Suprapubic skin (tissue), 4 donors: ENCODE measurements around the gene FAM89A.

Experiments
- CTCF ChIP-seq, 2 donors: fragments of 200-600 bp in 1 of 2; fragments of 450-650 bp in 1 of 2; sonication (generic) in 1 of 2; IDR thresholded peaks; one replicate each; pipeline ENCODE4 v1.5.1; 2016 to 2019; ENCODE audit warnings: antibody characterized with exemption in 2 of 2, mild to moderate bottlenecking in 1 of 2, moderate library complexity in 1 of 2
- EP300 ChIP-seq: sonication (generic); formaldehyde crosslinking; IDR thresholded peaks from one replicate; pipeline ENCODE4 v1.6.1; 2017; ENCODE audit warnings: antibody characterized with exemption
- POLR2A ChIP-seq, 2 donors: fragments of 450-650 bp; IDR thresholded peaks; one replicate each; pipeline ENCODE4 v1.6.1; 2017; ENCODE audit warnings: antibody characterized with exemption in 2 of 2, mild to moderate bottlenecking in 2 of 2, moderate library complexity in 2 of 2
- POLR2AphosphoS5 ChIP-seq, 3 donors: sonication (generic); formaldehyde crosslinking; IDR thresholded peaks; one replicate each; pipeline ENCODE4 v1.6.1; 2017; ENCODE audit warnings: antibody characterized with exemption in 3 of 3

- TF ChIP-seq POLR2AphosphoS5 (IDR thresholded peaks at IDR 0.05) (no peak), EP300 (no peak), POLR2A (IDR thresholded peaks at IDR 0.05) (no peak), CTCF (IDR thresholded peaks at IDR 0.05) (no peak)
Observed at GRCh38 chr1:230994860-230995259, 45.2 kb downstream of the FAM89A start.
